Body of pancreas (tissue), 4 donors: ENCODE measurements around the gene ZFYVE9. TPM values are rescaled to one million over a fixed set of nuclear protein-coding genes. Genes with fewer than 3 reads are reported as not detected.

Experiments used
- ATAC-seq: fragments of 150-250 bp; one replicate; pipeline ENCODE4 v1.9.1; 2016
- DNase-seq, 4 donors: peaks; one replicate each; pipeline ENCODE4 v3.0.0-alpha.2; 2019
- H3K27ac ChIP-seq, 4 donors: fragments of 200-600 bp; sonication (generic); 1 replicate in 3 of 4; 2 replicates in 1 of 4; pipeline versions ENCODE4 v1.5.1 to v1.6.1; 2016 to 2019; ENCODE audit warnings: mild to moderate bottlenecking in 1 of 4, mixed read lengths in 1 of 4, moderate library complexity in 1 of 4
- H3K27me3 ChIP-seq, 2 donors: fragments of 200-600 bp; sonication (generic); one replicate each; pipeline ENCODE4 v1.6.0; 2016; ENCODE audit warnings: mild to moderate bottlenecking in 1 of 2
- H3K36me3 ChIP-seq, 2 donors: fragments of 200-600 bp; sonication (generic); replicated peaks in 1 of 2; 2 replicates each; pipeline ENCODE4 v1.5.1; 2016; ENCODE audit warnings: low read depth in 2 of 2; ENCODE audit not compliant: insufficient read depth in 1 of 2
- H3K4me1 ChIP-seq: fragments of 200-600 bp; sonication (generic); one replicate; pipeline ENCODE4 v1.6.0; 2016
- H3K4me3 ChIP-seq, 2 donors: fragments of 200-600 bp; sonication (generic); 1 replicate in 1 of 2; 2 replicates in 1 of 2; pipeline ENCODE4 v1.5.1; 2016 to 2019
- H3K9me3 ChIP-seq, 3 donors: fragments of 200-600 bp; sonication (generic); 1 replicate in 2 of 3; 2 replicates in 1 of 3; pipeline ENCODE4 v1.5.1; 2016
- CTCF ChIP-seq, 7 experiments: fragments of 450-650 bp in 4 of 7; fragments of 200-600 bp in 3 of 7; sonication (generic) in 3 of 7; IDR thresholded peaks; one replicate each; pipeline ENCODE4 v1.5.1; 2016 to 2019; ENCODE audit warnings: antibody characterized with exemption in 7 of 7
- POLR2A ChIP-seq, 3 donors: fragments of 450-650 bp; IDR thresholded peaks; one replicate each; pipeline ENCODE4 v1.6.1; 2016; ENCODE audit warnings: antibody characterized with exemption in 3 of 3, mild to moderate bottlenecking in 2 of 3
- WGBS, 2 donors: methylation state at CpG; one replicate each; pipeline ENCODE4 v1.1.5; 2017; 5-methylcytosine and 5-hydroxymethylcytosine counted together
- intact Hi-C: fragments of 100-400 bp; cut with DNase I; formaldehyde crosslinking; loops from one replicate; pipeline ENCODE4 v1.15.1; 2023
- total RNA-seq, 2 donors: library from RNA; depleted of rRNA; stranded (reverse); fragments of >200 nt; gene quantifications; one replicate each; pipeline ENCODE4 v1.1.0, GENCODE V29; 2016

ZFYVE9 gene
- total RNA-seq, 2 donors from 2014 or later, result 21.5 to 23.4 TPM

- H3K27me3 ChIP-seq, result no peaks in the 10 kb centered on the region
- H3K27ac ChIP-seq, result no peak overlapping the region
- H3K4me3 ChIP-seq, result no peak overlapping the region
- ATAC-seq (no peak), DNase-seq (no peak)
- intact Hi-C loops, result no loop called here
- no peaks in the 10 kb centered on the region for H3K36me3 ChIP-seq
- 92 to 97% methylated on average over 5 of the region's 5 CpGs for WGBS, 2 donors
- H3K9me3 ChIP-seq, result no peaks in the 10 kb centered on the region
- no peaks in the 10 kb centered on the region for H3K4me1 ChIP-seq
- TF ChIP-seq POLR2A (IDR thresholded peaks at IDR 0.05) (no peak), CTCF (IDR thresholded peaks at IDR 0.05) (no peak)
Measured at GRCh38 chr1:52393174-52393573, 251.3 kb downstream of the ZFYVE9 start.

Other genes starting within 250 kb of the ZFYVE9 start
- 1 to 10 TPM; 1.3 to 2.9 TPM for gene RAB3B, start 151.4 kb upstream of the ZFYVE9 start, total RNA-seq
- 1 to 10 TPM; 7.6 to 8.8 TPM for gene KTI12, start 108.3 kb upstream of the ZFYVE9 start, total RNA-seq
- gene TXNDC12, start 86.9 kb upstream of the ZFYVE9 start, total RNA-seq, result 10 to 100 TPM; 25.7 to 38.7 TPM
- 10 to 100 TPM; 23.1 to 26.5 TPM for gene BTF3L4, start 85.8 kb upstream of the ZFYVE9 start, total RNA-seq
- 10 to 100 TPM; 23.6 to 48.5 TPM for gene CC2D1B, start 224.1 kb downstream of the ZFYVE9 start, total RNA-seq